GM23338 (cell line): ENCODE data around the gene ZNF497.

Experiments
- CREB1 ChIP-seq: fragments of 250-450 bp; sonication (Bioruptor Pico); IDR thresholded peaks from 2 replicates; pipeline ENCODE4 v1.5.0; 2020; ENCODE audit warnings: low read depth, mild to moderate bottlenecking, moderate library complexity
- CTCF ChIP-seq, 2 experiments: fragments of 200-600 bp in 1 of 2; sonication (generic) in 1 of 2; conservative IDR thresholded peaks; 2 replicates each; pipeline versions ENCODE4 v1.5.1 to v1.6.1; 2016 to 2017; ENCODE audit warnings: antibody characterized with exemption in 2 of 2, low read depth in 2 of 2, mild to moderate bottlenecking in 2 of 2, moderate library complexity in 1 of 2
- ETS1 ChIP-seq: IDR thresholded peaks from 2 replicates; pipeline ENCODE4 v1.6.1; 2016; ENCODE audit warnings: antibody characterized with exemption
- EZH2 ChIP-seq: fragments of 200-600 bp; sonication (generic); IDR thresholded peaks from one replicate; pipeline ENCODE4 v1.8.0; 2017; ENCODE audit warnings: antibody characterized with exemption, mild to moderate bottlenecking, low read depth; ENCODE audit not compliant: unreplicated experiment
- EZH2phosphoT487 ChIP-seq: fragments of 200-600 bp; sonication (generic); IDR thresholded peaks from one replicate; pipeline ENCODE4 v1.8.1; 2018; ENCODE audit warnings: antibody characterized with exemption; ENCODE audit not compliant: unreplicated experiment
- JUNB ChIP-seq: IDR thresholded peaks from one replicate; pipeline ENCODE4 v1.6.1; 2016; ENCODE audit warnings: antibody characterized with exemption; ENCODE audit not compliant: unreplicated experiment
- NANOG ChIP-seq: IDR thresholded peaks from 2 replicates; pipeline ENCODE4 v1.6.1; 2016; ENCODE audit warnings: antibody characterized with exemption, borderline replicate concordance
- POLR2AphosphoS5 ChIP-seq: IDR thresholded peaks from 2 replicates; pipeline ENCODE4 v1.6.1; 2016; ENCODE audit warnings: antibody characterized with exemption, low read depth
- REST ChIP-seq: IDR thresholded peaks from one replicate; pipeline ENCODE4 v1.6.1; 2018; ENCODE audit warnings: antibody characterized with exemption; ENCODE audit not compliant: unreplicated experiment
- STAT1 ChIP-seq: IDR thresholded peaks from one replicate; pipeline ENCODE4 v1.6.1; 2016; ENCODE audit warnings: antibody characterized with exemption; ENCODE audit not compliant: unreplicated experiment
- ZNF114 ChIP-seq: fragments of 250-450 bp; sonication (Bioruptor Pico); IDR thresholded peaks from 2 replicates; pipeline ENCODE4 v1.5.0; 2020; ENCODE audit warnings: mild to moderate bottlenecking, moderate library complexity
- ZNF331 ChIP-seq: fragments of 250-450 bp; sonication (Bioruptor Pico); IDR thresholded peaks from 2 replicates; pipeline ENCODE4 v1.5.0; 2020; ENCODE audit warnings: low read depth, mild to moderate bottlenecking, moderate library complexity
- ZNF462 ChIP-seq: fragments of 250-450 bp; sonication (Bioruptor Pico); IDR thresholded peaks from 2 replicates; pipeline ENCODE4 v1.5.0; 2020; ENCODE audit warnings: mild to moderate bottlenecking, moderate library complexity

- TF ChIP-seq CTCF (conservative IDR thresholded peaks at IDR 0.05; ENCODE audit: low read depth in 2 of 2) (no peak), JUNB (no peak), REST (no peak), EZH2 (no peak), POLR2AphosphoS5 (no peak), CREB1 (CRISPR knock-in tag) (no peak), ZNF114 (no peak), EZH2phosphoT487 (no peak), ETS1 (no peak), ZNF331 (CRISPR knock-in tag) (no peak), NANOG (no peak), STAT1 (no peak), ZNF462 (CRISPR knock-in tag) (no peak)
Observed at GRCh38 chr19:58398545-58398944, 36.0 kb upstream of the ZNF497 start.
